Kidney epithelial cell (primary cell): Measurements from ENCODE around the gene TBC1D24. TPM values are rescaled to one million over a fixed set of nuclear protein-coding genes. Genes with fewer than 3 reads are reported as not detected.

Source experiments
- DNase-seq: peaks from one replicate; pipeline ENCODE4 v3.0.0-alpha.2; 2010; ENCODE audit warnings: low read depth
- H3K27me3 ChIP-seq: 2 replicates; pipeline ENCODE4 v1.6.0; 2011; ENCODE audit warnings: low read length; ENCODE audit not compliant: control insufficient read depth, insufficient read depth
- H3K36me3 ChIP-seq: 2 replicates; pipeline ENCODE4 v1.5.1; 2011; ENCODE audit warnings: low read length; ENCODE audit not compliant: control insufficient read depth, insufficient read depth
- H3K4me3 ChIP-seq: 2 replicates; pipeline ENCODE4 v1.5.1; 2011; ENCODE audit warnings: low read depth, mild to moderate bottlenecking, control low read depth, low read length
- CTCF ChIP-seq: IDR thresholded peaks from 2 replicates; pipeline ENCODE4 v1.5.1; 2011; ENCODE audit warnings: mild to moderate bottlenecking, moderate library complexity, low read length, control low read depth, inconsistent platforms; ENCODE audit not compliant: insufficient read depth, poor library complexity, severe bottlenecking
- total RNA-seq: library from RNA; depleted of rRNA; stranded (reverse); fragments of >200 nt; gene quantifications from 2 replicates; pipeline ENCODE4 v1.2.3, GENCODE V29; 2015

Gene TBC1D24
- total RNA-seq, 1 donor from 2014 or later, result 14.5 TPM

GRCh38 chr16:2447920-2448583, 26.9 kb upstream of the TBC1D24 start:
- H3K27me3 ChIP-seq, result no peaks in the 10 kb centered on the region
- no peak for TF ChIP-seq CTCF
- no peak for DNase-seq
- no peak overlapping the region for H3K4me3 ChIP-seq
- peaks cover 4% of the 10 kb centered on the region for H3K36me3 ChIP-seq

- H3K36me3 ChIP-seq, result peaks cover 6% of the 10 kb centered on the region
- no peak for TF ChIP-seq CTCF
- H3K4me3 ChIP-seq, result no peak overlapping the region
- DNase-seq, result no peak
- H3K27me3 ChIP-seq, result no peaks in the 10 kb centered on the region
Measured at GRCh38 chr16:2449118-2449517, 25.8 kb upstream of the TBC1D24 start.

GRCh38 chr16:2450535-2450934, 24.4 kb upstream of the TBC1D24 start:
- DNase-seq, result no peak
- no peak for TF ChIP-seq CTCF
- Histone ChIP-seq H3K4me3 (no peak overlapping the region), H3K27me3 (no peaks in the 10 kb centered on the region), H3K36me3 (peaks cover 6% of the 10 kb centered on the region)

GRCh38 chr16:2450975-2451381, 23.9 kb upstream of the TBC1D24 start:
- Histone ChIP-seq H3K4me3 (no peak overlapping the region), H3K27me3 (no peaks in the 10 kb centered on the region), H3K36me3 (peaks cover 6% of the 10 kb centered on the region)
- no peak for DNase-seq
- no peak for TF ChIP-seq CTCF

GRCh38 chr16:2451851-2452320, 23.0 kb upstream of the TBC1D24 start:
- H3K27me3 ChIP-seq, result no peaks in the 10 kb centered on the region
- no peak for DNase-seq
- H3K36me3 ChIP-seq, result peaks cover 6% of the 10 kb centered on the region
- TF ChIP-seq CTCF, result no peak
- H3K4me3 ChIP-seq, result no peak overlapping the region

GRCh38 chr16:2452650-2453049, 22.3 kb upstream of the TBC1D24 start:
- H3K27me3 ChIP-seq, result no peaks in the 10 kb centered on the region
- H3K36me3 ChIP-seq, result peaks cover 6% of the 10 kb centered on the region
- TF ChIP-seq CTCF, result no peak
- DNase-seq, result no peak
- H3K4me3 ChIP-seq, result no peak overlapping the region
